ENCODE results near the gene PHC3. TPM values are rescaled to one million over a fixed set of nuclear protein-coding genes. Genes with fewer than 3 reads are reported as not detected.

Gene PHC3, protein sequence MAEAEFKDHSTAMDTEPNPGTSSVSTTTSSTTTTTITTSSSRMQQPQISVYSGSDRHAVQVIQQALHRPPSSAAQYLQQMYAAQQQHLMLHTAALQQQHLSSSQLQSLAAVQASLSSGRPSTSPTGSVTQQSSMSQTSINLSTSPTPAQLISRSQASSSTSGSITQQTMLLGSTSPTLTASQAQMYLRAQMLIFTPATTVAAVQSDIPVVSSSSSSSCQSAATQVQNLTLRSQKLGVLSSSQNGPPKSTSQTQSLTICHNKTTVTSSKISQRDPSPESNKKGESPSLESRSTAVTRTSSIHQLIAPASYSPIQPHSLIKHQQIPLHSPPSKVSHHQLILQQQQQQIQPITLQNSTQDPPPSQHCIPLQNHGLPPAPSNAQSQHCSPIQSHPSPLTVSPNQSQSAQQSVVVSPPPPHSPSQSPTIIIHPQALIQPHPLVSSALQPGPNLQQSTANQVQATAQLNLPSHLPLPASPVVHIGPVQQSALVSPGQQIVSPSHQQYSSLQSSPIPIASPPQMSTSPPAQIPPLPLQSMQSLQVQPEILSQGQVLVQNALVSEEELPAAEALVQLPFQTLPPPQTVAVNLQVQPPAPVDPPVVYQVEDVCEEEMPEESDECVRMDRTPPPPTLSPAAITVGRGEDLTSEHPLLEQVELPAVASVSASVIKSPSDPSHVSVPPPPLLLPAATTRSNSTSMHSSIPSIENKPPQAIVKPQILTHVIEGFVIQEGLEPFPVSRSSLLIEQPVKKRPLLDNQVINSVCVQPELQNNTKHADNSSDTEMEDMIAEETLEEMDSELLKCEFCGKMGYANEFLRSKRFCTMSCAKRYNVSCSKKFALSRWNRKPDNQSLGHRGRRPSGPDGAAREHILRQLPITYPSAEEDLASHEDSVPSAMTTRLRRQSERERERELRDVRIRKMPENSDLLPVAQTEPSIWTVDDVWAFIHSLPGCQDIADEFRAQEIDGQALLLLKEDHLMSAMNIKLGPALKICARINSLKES
- 10 to 100 TPM; 48.7 to 50.4 TPM for total RNA-seq

DNA sequence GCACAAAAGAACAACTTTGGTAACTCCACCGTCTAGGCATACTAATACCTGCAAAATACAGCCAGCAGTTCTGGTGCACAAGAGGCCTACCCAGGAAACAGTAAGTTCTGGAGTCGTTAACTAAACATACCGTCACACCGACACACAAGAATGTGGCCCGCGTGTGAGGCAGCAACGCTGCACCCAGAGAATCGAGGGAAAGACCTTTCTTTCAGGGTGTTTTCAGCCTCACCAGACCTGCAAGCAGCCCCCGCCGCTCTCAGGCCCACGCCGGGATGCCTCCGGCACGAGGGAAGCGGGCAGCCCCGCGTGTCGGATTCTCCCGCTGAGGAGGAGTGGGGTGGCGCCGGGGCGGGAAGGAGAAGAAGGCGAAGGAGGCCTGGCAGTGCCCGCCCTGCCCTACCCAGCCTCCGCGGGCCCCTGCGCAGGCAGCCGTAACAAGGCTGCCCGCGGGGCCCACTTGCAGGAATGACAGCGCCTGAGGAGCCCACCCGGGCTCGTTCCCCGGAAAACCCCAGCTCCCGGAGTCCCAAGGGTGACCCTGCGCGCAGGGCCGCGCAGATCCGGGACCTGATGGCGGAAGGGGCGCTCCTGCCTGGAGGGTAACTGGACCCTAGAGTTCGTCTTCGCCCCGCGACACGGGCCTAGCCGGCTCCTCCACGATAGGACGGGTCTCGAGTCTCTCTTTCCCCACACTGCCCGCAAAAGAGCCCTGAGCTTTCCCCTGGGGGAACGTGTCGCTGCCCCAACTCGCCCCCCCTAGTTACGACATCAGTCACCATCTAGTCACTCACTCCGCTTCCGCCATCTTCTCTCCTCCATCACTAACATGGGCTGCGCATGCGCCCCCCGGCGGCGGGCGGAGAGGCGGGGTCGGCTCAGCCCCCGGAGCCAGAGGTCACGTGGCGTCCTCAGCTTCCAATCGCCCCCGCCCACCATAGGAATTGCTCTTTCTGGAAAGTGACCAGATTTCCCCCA is at the start of gene PHC3:
TSS of gene PHC3 (minus strand) at position 826 of the 978 bp plus-strand sequence. CDS start at position 808, 18 bp downstream.
- peak within 1 kb of the TSS; percentile 100 for H3K27ac Mint-ChIP-seq
- CTCF ChIA-PET, result interaction anchor here (0.7 to 1.2 kb wide), 4 partner anchors 10 to 127 kb away, joined by 3 to 4 read pairs (median 4); no protein-coding TSS in a partner anchor
- intact Hi-C loops (cut with micrococcal nuclease), result loop anchor here (1.0 to 2.0 kb wide), 13 partner anchors 22 to 418 kb away; partner anchors contain the start of genes LRRC34, LRRIQ4, MYNN and PRKCI
- peaks cover 30% of the 10 kb centered on the region for H3K36me3 Mint-ChIP-seq (ENCODE audit: low read depth)
- DNase-seq, result peak; percentile 93
- H3K27me3 Mint-ChIP-seq (ENCODE audit: low read depth), result no peaks in the 10 kb centered on the region
- H3K4me3 Mint-ChIP-seq, result peak within 1 kb of the TSS; percentile 97
- no peaks in the 10 kb centered on the region for H3K9me3 Mint-ChIP-seq
- H3K4me1 Mint-ChIP-seq (ENCODE audit: low read depth), result peaks cover 23% of the 10 kb centered on the region

DNA sequence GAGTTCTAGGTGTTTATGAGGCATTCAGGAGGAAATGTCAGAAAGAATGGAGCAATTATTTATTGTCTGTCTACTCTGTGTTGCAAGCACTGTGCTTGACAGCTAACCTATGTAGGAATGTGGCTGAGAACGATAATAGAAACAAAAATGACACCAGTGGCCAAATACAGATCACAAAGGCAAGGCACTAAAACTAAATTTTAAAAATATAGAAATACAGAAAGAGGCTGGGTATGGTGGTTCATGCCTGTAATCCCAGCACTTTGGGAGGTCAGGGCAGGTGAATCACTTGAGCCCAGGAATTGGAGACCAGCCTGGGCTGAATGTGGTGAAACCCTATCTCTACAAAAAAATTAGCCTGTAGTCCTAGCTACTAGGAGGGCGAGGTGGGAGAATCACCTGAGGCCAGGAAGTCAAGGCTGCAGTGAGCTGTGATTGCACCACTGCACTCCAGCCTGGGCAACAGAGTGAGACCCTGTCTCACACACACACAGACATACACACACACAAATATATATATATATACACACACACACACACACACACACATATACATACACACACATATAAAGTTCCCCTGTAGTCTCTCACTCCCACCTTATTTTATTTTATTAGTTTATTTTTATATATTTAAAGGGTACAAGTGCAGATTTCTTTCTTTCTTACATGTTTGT is 46.7 kb upstream of the PHC3 start:
- CTCF ChIA-PET, result no interaction called here
- no peaks in the 10 kb centered on the region for H3K9me3 Mint-ChIP-seq

DNA sequence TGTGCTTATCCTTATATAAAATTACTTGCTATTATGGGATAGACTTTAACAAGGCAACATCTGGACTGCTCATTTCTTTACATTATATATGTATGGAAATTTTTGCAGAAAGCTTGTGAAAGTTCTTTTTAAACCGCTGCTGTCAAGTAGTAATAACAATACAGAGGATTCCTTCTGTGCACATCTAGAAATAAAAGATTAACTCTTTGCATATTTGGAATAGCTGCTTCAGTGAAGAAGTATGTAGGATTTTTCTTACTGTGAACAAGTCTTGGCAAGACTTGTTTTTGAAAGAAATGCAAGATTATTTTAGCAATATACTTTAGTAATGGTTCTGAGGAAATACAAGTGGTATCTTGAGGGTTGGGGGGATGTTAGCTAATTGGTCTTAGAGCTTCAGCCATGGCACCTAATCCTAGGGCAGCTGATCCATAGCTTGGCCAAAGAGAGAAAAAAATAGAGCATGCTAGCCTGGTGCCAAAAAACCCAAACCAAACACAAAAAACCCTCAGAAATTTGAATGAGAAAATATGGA is 45.0 kb upstream of the PHC3 start:
- no peak for DNase-seq
- Mint-ChIP-seq H3K27me3 (ENCODE audit: low read depth) (no peaks in the 10 kb centered on the region), H3K9me3 (no peaks in the 10 kb centered on the region), H3K27ac (no peak overlapping the region), H3K4me3 (no peak overlapping the region), H3K4me1 (ENCODE audit: low read depth) (peaks cover 25% of the 10 kb centered on the region), H3K36me3 (ENCODE audit: low read depth) (peaks cover 3% of the 10 kb centered on the region)
- CTCF ChIA-PET, result interaction anchor here (0.6 kb wide), 1 partner anchor 35 kb away, joined by 3 read pairs; no protein-coding TSS in a partner anchor
- intact Hi-C loops (cut with micrococcal nuclease), result no loop called here

More for the DNA sequence above, 46.7 kb upstream of the PHC3 start:
- no peak overlapping the region for H3K4me3 Mint-ChIP-seq
- H3K4me1 Mint-ChIP-seq (ENCODE audit: low read depth), result peaks cover 24% of the 10 kb centered on the region
- intact Hi-C loops (cut with micrococcal nuclease), result loop anchor here (2.0 kb wide), 1 partner anchor 21 kb away; no protein-coding TSS in a partner anchor
- H3K27me3 Mint-ChIP-seq (ENCODE audit: low read depth), result no peaks in the 10 kb centered on the region
- DNase-seq, result no peak
- no peak overlapping the region for H3K27ac Mint-ChIP-seq
- peaks cover 3% of the 10 kb centered on the region for H3K36me3 Mint-ChIP-seq (ENCODE audit: low read depth)

DNA sequence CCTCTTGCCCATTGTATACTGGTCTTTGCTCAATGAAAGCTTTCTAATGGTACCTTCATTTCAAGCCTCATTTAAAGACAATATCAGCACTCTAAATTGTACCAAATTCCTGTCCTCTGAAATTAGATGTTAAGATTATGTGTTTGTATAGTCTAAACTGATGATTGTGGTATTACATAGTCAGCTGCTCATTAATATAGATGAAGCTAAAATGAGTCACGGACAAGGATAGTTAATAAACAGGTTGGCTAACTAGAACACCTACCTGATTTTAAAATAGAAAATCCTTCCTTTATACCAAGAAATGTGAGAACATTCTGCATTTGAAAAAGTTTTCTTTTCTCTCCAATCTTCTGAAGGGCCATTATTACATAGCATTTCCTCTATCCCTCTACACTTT is 43.6 kb upstream of the PHC3 start:
- CTCF ChIA-PET, result interaction anchor here (0.6 kb wide), 1 partner anchor 55 kb away, joined by 4 read pairs; no protein-coding TSS in a partner anchor
- Mint-ChIP-seq H3K4me1 (ENCODE audit: low read depth) (peaks cover 30% of the 10 kb centered on the region), H3K36me3 (ENCODE audit: low read depth) (peaks cover 3% of the 10 kb centered on the region), H3K9me3 (no peaks in the 10 kb centered on the region), H3K27ac (no peak overlapping the region), H3K4me3 (no peak overlapping the region), H3K27me3 (ENCODE audit: low read depth) (no peaks in the 10 kb centered on the region)
- intact Hi-C loops (cut with micrococcal nuclease), result no loop called here
- DNase-seq, result no peak

DNA sequence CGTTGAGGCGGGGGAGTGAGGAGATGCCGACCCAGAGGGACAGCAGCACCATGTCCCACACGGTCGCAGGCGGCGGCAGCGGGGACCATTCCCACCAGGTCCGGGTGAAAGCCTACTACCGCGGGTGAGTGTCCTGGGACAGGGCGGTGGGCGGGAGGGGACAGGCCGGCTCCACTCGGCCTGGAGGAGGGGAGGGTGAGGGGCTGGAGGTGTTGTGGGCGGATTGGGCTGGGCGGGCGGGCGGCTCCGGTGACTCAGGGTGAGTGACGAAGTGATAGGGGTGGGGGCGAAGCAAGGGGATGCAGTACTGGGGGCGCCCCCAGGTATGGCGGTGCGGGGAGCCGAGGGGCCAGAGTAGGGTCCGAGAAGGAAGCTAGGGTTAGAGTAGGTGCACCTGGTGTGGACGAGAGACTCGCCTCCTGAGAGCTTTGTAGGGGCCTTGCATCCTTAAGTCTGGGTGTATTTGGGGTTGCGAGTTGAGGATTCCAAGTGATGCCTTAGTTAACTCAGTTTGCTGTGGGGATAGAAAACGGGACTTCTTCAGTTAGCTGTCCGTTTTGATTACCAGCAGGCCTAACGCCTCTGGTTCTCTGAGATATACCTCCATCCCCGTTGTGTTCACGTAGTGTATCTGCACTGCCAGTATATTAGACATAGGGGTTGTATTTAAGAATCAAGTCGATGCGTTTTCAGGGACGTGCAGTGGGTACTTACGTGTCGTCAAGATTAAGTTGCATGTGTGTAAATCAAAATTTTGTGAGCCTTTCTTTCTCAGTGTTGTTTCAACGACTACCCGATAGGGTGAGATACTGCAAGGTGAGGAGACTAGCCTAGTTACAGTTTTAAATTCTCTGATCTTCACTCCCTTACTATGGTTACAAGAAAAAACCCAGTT is 41.4 kb upstream of the PHC3 start:
- Mint-ChIP-seq H3K27ac (peak overlapping the region; percentile 42), H3K4me1 (ENCODE audit: low read depth) (peaks cover 26% of the 10 kb centered on the region), H3K9me3 (no peaks in the 10 kb centered on the region), H3K27me3 (ENCODE audit: low read depth) (no peaks in the 10 kb centered on the region), H3K4me3 (peak overlapping the region; percentile 78), H3K36me3 (ENCODE audit: low read depth) (peaks cover 1% of the 10 kb centered on the region)
- intact Hi-C loops (cut with micrococcal nuclease), result loop anchor here (1.0 to 5.0 kb wide), 13 partner anchors 20 to 1269 kb away; partner anchors contain the start of genes MYNN, PHC3, RPL22L1 and SEC62
- DNase-seq, result peak; percentile 68
- CTCF ChIA-PET, result interaction anchor here (0.5 to 1.2 kb wide), 4 partner anchors 10 to 356 kb away, joined by 3 to 4 read pairs (median 4); no protein-coding TSS in a partner anchor

DNA sequence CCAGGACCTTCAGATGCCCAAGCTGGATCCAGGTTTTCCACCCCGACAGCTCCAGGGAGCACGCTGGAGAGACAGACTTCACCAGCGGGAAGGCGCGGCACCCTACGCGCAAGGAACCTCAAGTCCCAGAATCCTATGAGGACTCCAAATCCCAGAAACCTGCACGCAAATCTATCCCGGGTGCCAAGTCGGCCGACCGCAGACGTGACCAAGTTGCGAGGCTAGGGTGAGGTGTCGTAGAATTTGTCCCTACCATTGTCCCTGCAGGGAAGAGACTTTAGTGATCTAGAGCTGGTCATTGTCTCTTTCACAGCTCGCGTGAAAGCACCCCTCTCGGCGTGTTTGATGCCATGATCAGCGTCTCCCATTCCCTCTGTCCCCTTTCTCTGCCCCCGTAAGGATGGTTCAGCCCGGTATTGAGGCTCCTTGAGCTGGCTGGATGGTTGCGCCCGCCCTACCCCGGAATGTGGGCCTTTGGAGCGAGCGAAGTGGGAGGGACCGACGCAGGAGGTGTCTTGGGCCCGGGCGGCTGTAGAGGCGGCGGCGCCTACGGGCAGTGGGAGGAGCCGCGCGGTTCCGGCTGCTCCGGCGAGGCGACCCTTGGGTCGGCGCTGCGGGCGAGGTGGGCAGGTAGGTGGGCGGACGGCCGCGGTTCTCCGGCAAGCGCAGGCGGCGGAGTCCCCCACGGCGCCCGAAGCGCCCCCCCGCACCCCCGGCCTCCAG is 40.6 kb upstream of the PHC3 start, which contains the start of gene PRKCI:
TSS of gene PRKCI (plus strand) at position 501 of the 723 bp plus-strand sequence. CDS start 246 bp downstream, outside the sequence.
- CTCF ChIA-PET, result interaction anchor here (1.2 kb wide), 1 partner anchor 11 kb away, joined by 3 read pairs; no protein-coding TSS in a partner anchor
- no peaks in the 10 kb centered on the region for H3K9me3 Mint-ChIP-seq
- DNase-seq, result peak; percentile 95
- intact Hi-C loops (cut with micrococcal nuclease), result loop anchor here (1.0 to 5.0 kb wide), 11 partner anchors 19 to 1270 kb away; partner anchors contain the start of genes MYNN, PHC3, RPL22L1 and SEC62
- peak within 1 kb of the TSS; percentile 92 for H3K27ac Mint-ChIP-seq
- peaks cover 24% of the 10 kb centered on the region for H3K4me1 Mint-ChIP-seq (ENCODE audit: low read depth)
- H3K27me3 Mint-ChIP-seq (ENCODE audit: low read depth), result no peaks in the 10 kb centered on the region
- peak within 1 kb of the TSS; percentile 78 for H3K4me3 Mint-ChIP-seq
- peaks cover 1% of the 10 kb centered on the region for H3K36me3 Mint-ChIP-seq (ENCODE audit: low read depth)

DNA sequence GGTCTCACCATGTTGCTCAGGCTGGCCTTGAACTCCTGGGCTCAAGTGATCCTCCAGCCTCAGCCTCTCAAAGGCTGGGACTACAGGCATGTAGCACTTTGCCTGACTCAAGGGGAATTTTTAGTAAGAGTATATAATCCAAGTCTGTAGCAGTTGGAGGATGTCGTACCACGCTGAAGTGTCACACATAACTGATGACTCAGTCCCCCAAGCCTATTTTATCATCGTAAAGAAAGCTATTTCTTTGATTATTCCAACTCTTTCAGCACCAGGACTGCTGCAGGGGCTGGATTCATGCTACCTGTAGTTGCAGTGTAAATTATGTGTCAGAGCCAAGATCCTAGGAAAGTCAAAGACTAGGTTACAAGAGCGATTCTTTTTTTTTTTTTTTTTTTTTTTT is 39.3 kb upstream of the PHC3 start:
- Mint-ChIP-seq H3K4me3 (peak overlapping the region; percentile 47), H3K4me1 (ENCODE audit: low read depth) (peaks cover 24% of the 10 kb centered on the region), H3K27me3 (ENCODE audit: low read depth) (no peaks in the 10 kb centered on the region), H3K27ac (no peak overlapping the region), H3K36me3 (ENCODE audit: low read depth) (peaks cover 1% of the 10 kb centered on the region), H3K9me3 (peaks cover 2% of the 10 kb centered on the region)
- CTCF ChIA-PET, result no interaction called here
- DNase-seq, result peak; percentile 12
- intact Hi-C loops (cut with micrococcal nuclease), result loop anchor here (5.0 kb wide), 1 partner anchor 1271 kb away; no protein-coding TSS in a partner anchor

DNA sequence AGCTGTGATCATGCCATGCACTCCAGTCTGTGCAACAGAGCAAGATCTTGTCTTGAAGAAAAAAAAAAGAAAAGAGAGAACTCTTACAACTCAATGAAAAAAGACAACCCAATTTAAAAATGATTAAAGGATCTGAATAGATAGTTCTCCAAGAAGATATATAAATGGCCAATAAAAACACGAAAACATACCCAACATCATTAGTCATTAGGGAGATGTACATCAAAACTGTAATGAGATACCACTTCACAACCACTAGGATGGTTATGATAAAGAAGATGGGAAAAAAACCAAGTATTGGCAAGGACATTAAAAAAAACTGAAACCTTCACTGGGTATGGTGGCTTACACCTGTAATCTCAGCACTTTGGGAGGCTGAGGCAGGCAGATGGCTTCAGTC is 38.3 kb upstream of the PHC3 start:
- intact Hi-C loops (cut with micrococcal nuclease), result loop anchor here (5.0 kb wide), 1 partner anchor 1272 kb away; no protein-coding TSS in a partner anchor

DNA sequence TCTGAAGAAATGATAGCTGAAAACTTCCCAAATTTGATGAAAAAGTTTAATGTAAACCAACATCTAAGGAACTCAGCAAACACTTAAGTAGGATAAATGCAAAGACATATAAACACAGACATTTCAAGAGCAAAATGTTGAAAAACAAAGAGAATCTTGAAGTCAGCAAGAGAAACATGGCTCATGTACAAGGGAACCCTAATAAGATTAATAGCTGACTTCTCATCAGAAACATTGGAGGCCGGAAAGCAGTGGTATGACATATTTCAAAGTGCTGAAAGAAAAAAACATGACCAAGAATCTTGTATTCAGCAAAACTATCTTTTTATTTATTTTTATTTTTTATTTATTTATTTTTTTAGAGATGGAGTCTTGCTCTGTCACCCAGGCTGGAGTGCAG is 30.1 kb upstream of the PHC3 start:
- no peaks in the 10 kb centered on the region for H3K36me3 Mint-ChIP-seq (ENCODE audit: low read depth)
- no peaks in the 10 kb centered on the region for H3K9me3 Mint-ChIP-seq
- H3K4me1 Mint-ChIP-seq (ENCODE audit: low read depth), result no peaks in the 10 kb centered on the region
- no peak for DNase-seq
- no peak overlapping the region for H3K4me3 Mint-ChIP-seq
- CTCF ChIA-PET, result interaction anchor here (0.7 kb wide), 1 partner anchor 165 kb away, joined by 3 read pairs; no protein-coding TSS in a partner anchor
- H3K27ac Mint-ChIP-seq, result no peak overlapping the region
- intact Hi-C loops (cut with micrococcal nuclease), result no loop called here
- H3K27me3 Mint-ChIP-seq (ENCODE audit: low read depth), result no peaks in the 10 kb centered on the region

More for the DNA sequence above, 38.3 kb upstream of the PHC3 start:
- DNase-seq, result no peak
- Mint-ChIP-seq H3K27me3 (ENCODE audit: low read depth) (no peaks in the 10 kb centered on the region), H3K4me3 (no peak overlapping the region), H3K4me1 (ENCODE audit: low read depth) (peaks cover 19% of the 10 kb centered on the region), H3K27ac (no peak overlapping the region), H3K36me3 (ENCODE audit: low read depth) (peaks cover 1% of the 10 kb centered on the region), H3K9me3 (peaks cover 2% of the 10 kb centered on the region)
- CTCF ChIA-PET, result interaction anchor here (0.8 kb wide), 1 partner anchor 27 kb away, joined by 4 read pairs; no protein-coding TSS in a partner anchor
